Spinal cord (tissue), 10 donors: ENCODE measurements around the gene CHD9. TPM values are rescaled to one million over a fixed set of nuclear protein-coding genes. Genes with fewer than 3 reads are reported as not detected.
A peak's percentile ranks its signal among the peaks of the same experiment; 100 is the strongest.

Experiments used
- DNase-seq, 6 donors: peaks; one replicate each; pipeline versions ENCODE4 v3.0.0 to v3.0.0-alpha.2; 2013 to 2015; ENCODE audit warnings: low spot score in 6 of 6, low read depth in 4 of 6
- H3K27ac ChIP-seq: one replicate; pipeline ENCODE4 v1.5.1; 2013; ENCODE audit warnings: low read depth, low read length, control low read depth
- H3K27me3 ChIP-seq: one replicate; pipeline ENCODE4 v1.6.1; 2013; ENCODE audit warnings: low read length; ENCODE audit not compliant: control insufficient read depth, insufficient read depth
- H3K36me3 ChIP-seq: one replicate; pipeline ENCODE4 v1.6.1; 2013; ENCODE audit warnings: low read length; ENCODE audit not compliant: control insufficient read depth, insufficient read depth
- H3K4me1 ChIP-seq: one replicate; pipeline ENCODE4 v1.6.1; 2013; ENCODE audit warnings: low read length; ENCODE audit not compliant: control insufficient read depth, insufficient read depth
- H3K4me3 ChIP-seq: one replicate; pipeline ENCODE4 v1.5.1; 2013; ENCODE audit warnings: low read depth, low read length, control low read depth
- H3K9me3 ChIP-seq: one replicate; pipeline ENCODE4 v1.6.1; 2013; ENCODE audit warnings: low read length; ENCODE audit not compliant: control insufficient read depth, insufficient read depth
- WGBS: methylation state at CpG from one replicate; pipeline ENCODE4 v1.1.5; 2013; ENCODE audit warnings: missing lambda C conversion rate; ENCODE audit not compliant: insufficient coverage; 5-methylcytosine and 5-hydroxymethylcytosine counted together
- polyA plus RNA-seq, 2 donors: library from polyadenylated mRNA; unstranded; fragments of 120-200 nt; gene quantifications; one replicate each; pipeline ENCODE4 v1.2.1, GENCODE V29; 2013; ENCODE audit not compliant: insufficient read length in 2 of 2
- total RNA-seq, 2 donors: library from RNA; depleted of rRNA in 1 of 2; stranded (reverse); fragments of 120-200 nt in 1 of 2; fragments of >200 nt in 1 of 2; gene quantifications; one replicate each; pipeline versions ENCODE4 v1.2.3 to v1.2.4, GENCODE V29; 2013 to 2014
- donor health status: healthy.

CHD9 gene
- total and polyA plus RNA-seq, 4 donors: 32.2 to 140 (median 82.8) TPM

GRCh38 chr16:53099318-53100130 is 44.7 kb downstream of the CHD9 start:
- Histone ChIP-seq H3K4me1 (peaks cover 28% of the 10 kb centered on the region), H3K27me3 (no peaks in the 10 kb centered on the region), H3K36me3 (no peaks in the 10 kb centered on the region), H3K4me3 (peak overlapping the region; percentile 33), H3K9me3 (no peaks in the 10 kb centered on the region), H3K27ac (peak overlapping the region; percentile 96)
- peak; percentile 56 to 91 (median 71) for DNase-seq
- WGBS: 3% methylated on average over 16 of the region's 26 CpGs

DNA sequence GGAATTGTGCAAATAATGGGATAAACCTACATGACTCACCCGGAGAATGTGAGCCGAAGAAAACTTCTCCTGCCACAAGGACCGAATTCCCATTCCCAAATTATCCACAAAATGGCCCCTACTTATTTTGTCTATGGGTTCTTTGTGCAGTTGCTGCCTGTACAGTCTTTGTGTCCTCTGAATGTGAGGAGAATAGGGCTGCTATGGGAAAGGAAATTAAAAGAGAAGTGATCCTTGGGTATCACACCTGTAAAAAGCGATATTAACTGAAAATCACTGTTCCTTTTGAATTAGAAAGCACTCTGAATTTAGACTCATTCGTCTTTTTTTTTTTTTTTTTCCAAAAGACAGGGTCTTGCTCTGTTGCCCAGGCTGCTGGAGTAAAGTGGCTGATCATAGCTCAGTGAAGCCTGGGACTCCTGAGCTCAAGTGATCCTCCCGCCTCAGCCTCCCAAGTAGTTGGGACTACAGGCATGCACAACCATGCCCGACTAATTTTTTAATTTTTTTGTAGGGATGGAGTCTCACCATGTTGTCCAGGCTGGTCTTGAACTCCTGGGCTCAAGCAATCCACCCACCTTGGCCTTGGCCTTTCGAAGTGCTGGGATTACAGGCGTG is 45.4 kb downstream of the CHD9 start:
- Histone ChIP-seq H3K27me3 (no peaks in the 10 kb centered on the region), H3K4me3 (peak overlapping the region; percentile 33), H3K9me3 (no peaks in the 10 kb centered on the region), H3K27ac (peak overlapping the region; percentile 96), H3K36me3 (no peaks in the 10 kb centered on the region), H3K4me1 (peaks cover 28% of the 10 kb centered on the region)
- peak in 1 of 6 donors; percentile 38 for DNase-seq
- WGBS: 100% methylated on average over 1 of the region's 9 CpGs

DNA sequence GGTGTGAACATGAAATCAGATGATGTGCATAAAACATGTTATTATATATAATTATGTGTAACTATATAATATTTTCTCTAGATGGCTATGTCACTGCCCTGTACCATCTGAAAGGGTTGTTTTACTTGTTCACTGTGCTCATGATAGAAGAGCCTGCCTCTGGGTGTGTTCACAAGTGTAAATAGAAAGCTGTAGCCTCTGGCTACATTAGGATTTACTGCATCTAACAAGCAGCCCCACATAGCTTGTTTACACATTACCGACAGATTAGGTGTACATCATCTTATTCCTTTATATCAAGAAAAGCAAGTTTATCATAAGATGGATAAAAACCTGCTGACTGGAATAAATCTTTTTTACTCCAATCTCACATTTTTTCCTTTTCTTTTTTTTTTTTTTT is 46.1 kb downstream of the CHD9 start:
- no CpG with 5 or more reads among the region's 1 CpG for WGBS
- H3K4me1 ChIP-seq: peaks cover 28% of the 10 kb centered on the region
- H3K27ac ChIP-seq: peak overlapping the region; percentile 40

GRCh38 chr16:53103811-53104210 is 49.0 kb downstream of the CHD9 start:
- DNase-seq: no peak
- Histone ChIP-seq H3K27ac (no peak overlapping the region), H3K4me3 (no peak overlapping the region), H3K27me3 (no peaks in the 10 kb centered on the region), H3K9me3 (no peaks in the 10 kb centered on the region), H3K36me3 (no peaks in the 10 kb centered on the region), H3K4me1 (peaks cover 19% of the 10 kb centered on the region)
- WGBS: 43% methylated on average over 1 of the region's 4 CpGs

More for the DNA sequence above, 46.1 kb downstream of the CHD9 start:
- no peak for DNase-seq
- H3K27me3 ChIP-seq: no peaks in the 10 kb centered on the region
- no peaks in the 10 kb centered on the region for H3K36me3 ChIP-seq
- H3K4me3 ChIP-seq: no peak overlapping the region
- no peaks in the 10 kb centered on the region for H3K9me3 ChIP-seq

DNA sequence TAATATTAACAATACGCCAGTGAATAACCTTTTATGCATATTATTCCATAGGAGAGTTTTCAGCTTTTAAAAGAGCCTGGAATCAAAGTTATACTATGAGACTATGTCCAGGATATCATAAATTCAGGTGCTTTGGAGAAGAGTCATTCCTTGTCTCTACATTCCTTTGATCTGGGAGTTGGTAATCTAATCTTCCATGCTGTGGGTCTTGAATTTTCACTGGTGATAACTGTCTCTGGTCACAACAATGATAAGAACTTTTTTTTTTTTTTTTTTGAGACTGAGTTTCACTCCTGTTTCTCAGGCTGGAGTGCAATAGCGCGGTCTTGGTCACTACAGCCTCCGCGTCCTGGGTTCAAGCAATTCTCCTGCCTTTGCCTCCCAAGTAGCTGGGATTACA is 50.8 kb downstream of the CHD9 start:
- no peaks in the 10 kb centered on the region for H3K36me3 ChIP-seq
- 96% methylated on average over 4 of the region's 5 CpGs for WGBS
- no peak for DNase-seq

GRCh38 chr16:53111078-53111791 is 56.4 kb downstream of the CHD9 start:
- H3K4me3 ChIP-seq: no peak overlapping the region
- no peaks in the 10 kb centered on the region for H3K9me3 ChIP-seq
- no peaks in the 10 kb centered on the region for H3K36me3 ChIP-seq
- no peaks in the 10 kb centered on the region for H3K4me1 ChIP-seq
- H3K27me3 ChIP-seq: no peaks in the 10 kb centered on the region
- DNase-seq: no peak
- H3K27ac ChIP-seq: no peak overlapping the region
- 83% methylated on average over 2 of the region's 5 CpGs for WGBS

More for the DNA sequence above, 50.8 kb downstream of the CHD9 start:
- H3K27ac ChIP-seq: no peak overlapping the region
- no peaks in the 10 kb centered on the region for H3K9me3 ChIP-seq
- no peaks in the 10 kb centered on the region for H3K27me3 ChIP-seq
- peaks cover 2% of the 10 kb centered on the region for H3K4me1 ChIP-seq
- H3K4me3 ChIP-seq: no peak overlapping the region

GRCh38 chr16:53112015-53112414 is 57.2 kb downstream of the CHD9 start:
- H3K4me1 ChIP-seq: no peaks in the 10 kb centered on the region
- no peak overlapping the region for H3K27ac ChIP-seq
- DNase-seq: no peak
- 71% methylated on average over 1 of the region's 1 CpG for WGBS
- no peaks in the 10 kb centered on the region for H3K9me3 ChIP-seq
- H3K27me3 ChIP-seq: no peaks in the 10 kb centered on the region
- H3K4me3 ChIP-seq: no peak overlapping the region
- no peaks in the 10 kb centered on the region for H3K36me3 ChIP-seq

DNA sequence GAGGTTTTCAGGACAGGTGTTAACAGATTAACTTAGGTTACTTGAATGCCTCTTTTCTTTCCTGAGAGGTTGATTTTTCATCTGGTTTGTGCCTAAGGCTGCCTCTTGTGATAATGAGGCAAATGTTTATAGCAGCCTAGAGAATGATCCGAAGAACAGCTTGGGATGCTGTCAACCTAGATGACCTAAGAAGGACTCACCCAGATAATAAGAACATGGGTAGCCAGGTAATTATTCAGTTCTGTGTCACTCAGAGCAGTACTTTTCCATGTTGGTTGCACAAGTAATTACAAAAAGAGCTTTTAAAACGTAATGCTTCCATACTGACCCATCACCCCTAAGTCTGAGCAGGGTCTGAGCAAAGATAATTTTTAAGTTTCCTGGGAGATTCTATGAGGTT is 60.3 kb downstream of the CHD9 start:
- H3K36me3 ChIP-seq: no peaks in the 10 kb centered on the region
- no peak overlapping the region for H3K4me3 ChIP-seq
- H3K4me1 ChIP-seq: no peaks in the 10 kb centered on the region
- H3K9me3 ChIP-seq: no peaks in the 10 kb centered on the region
- WGBS: 100% methylated on average over 1 of the region's 2 CpGs
- H3K27ac ChIP-seq: no peak overlapping the region
- DNase-seq: no peak
- no peaks in the 10 kb centered on the region for H3K27me3 ChIP-seq

DNA sequence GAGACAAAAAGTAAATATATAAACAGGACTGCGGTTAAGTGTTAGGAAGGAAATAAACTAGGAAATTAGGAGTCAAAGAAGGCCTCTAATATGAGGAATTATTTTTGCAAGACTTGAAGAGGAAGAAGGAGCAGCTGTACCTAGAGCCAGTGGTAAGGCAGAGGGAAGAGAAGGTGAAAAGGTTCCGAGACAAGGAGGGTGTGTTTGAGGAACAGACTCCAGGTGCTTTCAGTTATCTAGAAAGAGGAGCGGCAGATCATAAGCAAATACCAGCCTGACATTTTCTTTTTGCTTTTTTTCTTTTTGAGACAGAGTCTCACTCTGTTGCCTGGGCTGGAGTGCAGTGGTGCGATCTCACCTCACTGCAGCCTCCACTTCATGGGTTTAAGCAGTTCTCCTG is 61.0 kb downstream of the CHD9 start:
- Histone ChIP-seq H3K27me3 (no peaks in the 10 kb centered on the region), H3K4me1 (no peaks in the 10 kb centered on the region), H3K27ac (no peak overlapping the region), H3K36me3 (no peaks in the 10 kb centered on the region), H3K4me3 (no peak overlapping the region), H3K9me3 (no peaks in the 10 kb centered on the region)
- DNase-seq: no peak
- WGBS: 100% methylated on average over 1 of the region's 4 CpGs
